ENCODE measurements around the gene MAP3K12.

DNA sequence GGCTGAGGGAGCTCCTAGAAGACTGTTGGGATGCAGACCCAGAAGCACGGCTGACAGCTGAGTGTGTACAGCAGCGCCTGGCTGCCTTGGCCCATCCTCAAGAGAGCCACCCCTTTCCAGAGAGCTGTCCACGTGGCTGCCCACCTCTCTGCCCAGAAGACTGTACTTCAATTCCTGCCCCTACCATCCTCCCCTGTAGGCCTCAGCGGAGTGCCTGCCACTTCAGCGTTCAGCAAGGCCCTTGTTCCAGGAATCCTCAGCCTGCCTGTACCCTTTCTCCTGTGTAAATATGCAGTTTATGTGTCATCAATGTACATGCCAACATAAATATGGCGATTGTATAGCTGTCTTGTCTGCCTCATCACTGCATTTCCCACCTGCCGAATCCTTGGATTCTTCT is 68.1 kb downstream of the MAP3K12 start:
- TF ChIP-seq, protein P1, sequence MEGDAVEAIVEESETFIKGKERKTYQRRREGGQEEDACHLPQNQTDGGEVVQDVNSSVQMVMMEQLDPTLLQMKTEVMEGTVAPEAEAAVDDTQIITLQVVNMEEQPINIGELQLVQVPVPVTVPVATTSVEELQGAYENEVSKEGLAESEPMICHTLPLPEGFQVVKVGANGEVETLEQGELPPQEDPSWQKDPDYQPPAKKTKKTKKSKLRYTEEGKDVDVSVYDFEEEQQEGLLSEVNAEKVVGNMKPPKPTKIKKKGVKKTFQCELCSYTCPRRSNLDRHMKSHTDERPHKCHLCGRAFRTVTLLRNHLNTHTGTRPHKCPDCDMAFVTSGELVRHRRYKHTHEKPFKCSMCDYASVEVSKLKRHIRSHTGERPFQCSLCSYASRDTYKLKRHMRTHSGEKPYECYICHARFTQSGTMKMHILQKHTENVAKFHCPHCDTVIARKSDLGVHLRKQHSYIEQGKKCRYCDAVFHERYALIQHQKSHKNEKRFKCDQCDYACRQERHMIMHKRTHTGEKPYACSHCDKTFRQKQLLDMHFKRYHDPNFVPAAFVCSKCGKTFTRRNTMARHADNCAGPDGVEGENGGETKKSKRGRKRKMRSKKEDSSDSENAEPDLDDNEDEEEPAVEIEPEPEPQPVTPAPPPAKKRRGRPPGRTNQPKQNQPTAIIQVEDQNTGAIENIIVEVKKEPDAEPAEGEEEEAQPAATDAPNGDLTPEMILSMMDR (IDR thresholded peaks at IDR 0.05; ENCODE audit: insufficient read depth, low read depth, low read length), result no peak
- no peak for TF ChIP-seq EZH2 (IDR thresholded peaks at IDR 0.05; ENCODE audit: insufficient read depth, low read length)
